Caco-2 (cell line): ENCODE data around the gene ANKRD44. TPM values are rescaled to one million over a fixed set of nuclear protein-coding genes. Genes with fewer than 3 reads are reported as not detected.
"Not testable (repeated sequence)": the region's sequence is repeated elsewhere in the genome, so short reads cannot be mapped to it uniquely, and the experiment has no call there.

Source experiments
- BruUV-seq: library from RNA; stranded (reverse); fragments of 400-500 nt; replicated peaks from 2 replicates; lab custom pipeline; 2021; lab: Mats Ljungman, UMichigan
- CTCF ChIA-PET: fragments of 300-600 bp; sonication (Branson Sonifier 250); formaldehyde crosslinking; loops from one replicate; lab custom pipeline; 2022; ENCODE audit warnings: antibody characterized with exemption; lab: Charles Lee
- POLR2A ChIA-PET: fragments of 300-600 bp; sonication (Branson Sonifier 250); formaldehyde crosslinking; loops from one replicate; lab custom pipeline; 2022; ENCODE audit warnings: antibody characterized with exemption; lab: Charles Lee
- DNase-seq, 2 experiments: peaks; one replicate each; pipeline versions ENCODE4 v3.0.0 to v3.0.0-alpha.2; 2020 to 2022
- H3K27me3 ChIP-seq: replicated peaks from 2 replicates; pipeline ENCODE4 v1.6.0; 2011; ENCODE audit warnings: low read length; ENCODE audit not compliant: control insufficient read depth, insufficient read depth
- H3K36me3 ChIP-seq: 2 replicates; pipeline ENCODE4 v1.5.1; 2011; ENCODE audit warnings: low read length; ENCODE audit not compliant: control insufficient read depth, insufficient read depth
- H3K4me1 ChIP-seq: fragments of 250-450 bp; sonication (Bioruptor Pico); 2 replicates; pipeline ENCODE4 v1.5.1; 2020; ENCODE audit warnings: mild to moderate bottlenecking
- H3K4me3 ChIP-seq: 2 replicates; pipeline ENCODE4 v1.5.1; 2011; ENCODE audit warnings: low read depth, mild to moderate bottlenecking, control low read depth, low read length
- H3K9me3 ChIP-seq: fragments of 250-450 bp; sonication (Bioruptor Pico); 2 replicates; pipeline ENCODE4 v1.5.1; 2020; ENCODE audit warnings: mild to moderate bottlenecking, moderate library complexity
- H3K27ac Mint-ChIP-seq: one replicate; pipeline ENCODE4 v1.8.0; 2022; ENCODE audit warnings: mixed read lengths; ENCODE audit not compliant: unreplicated experiment
- H3K27me3 Mint-ChIP-seq: one replicate; pipeline ENCODE4 v1.8.0; 2022; ENCODE audit warnings: mixed read lengths; ENCODE audit not compliant: insufficient read depth, unreplicated experiment
- H3K36me3 Mint-ChIP-seq: one replicate; pipeline ENCODE4 v1.8.0; 2022; ENCODE audit warnings: mild to moderate bottlenecking, mixed read lengths; ENCODE audit not compliant: insufficient read depth, unreplicated experiment
- H3K4me1 Mint-ChIP-seq: one replicate; pipeline ENCODE4 v1.8.0; 2022; ENCODE audit warnings: low read depth, mixed read lengths; ENCODE audit not compliant: unreplicated experiment
- H3K4me3 Mint-ChIP-seq: one replicate; pipeline ENCODE4 v1.8.0; 2022; ENCODE audit warnings: mild to moderate bottlenecking, moderate library complexity, mixed read lengths; ENCODE audit not compliant: unreplicated experiment
- H3K9me3 Mint-ChIP-seq: one replicate; pipeline ENCODE4 v1.8.0; 2022; ENCODE audit warnings: mixed read lengths; ENCODE audit not compliant: unreplicated experiment
- CTCF ChIP-seq, 2 experiments: fragments of 200-600 bp in 1 of 2; IDR thresholded peaks; 1 replicate in 1 of 2; 2 replicates in 1 of 2; pipeline versions ENCODE4 v1.5.1 to v1.8.0; 2011 to 2022; ENCODE audit warnings: antibody characterized with exemption in 1 of 2, control low read depth in 1 of 2, inconsistent platforms in 1 of 2, low read depth in 1 of 2, low read length in 1 of 2, mild to moderate bottlenecking in 1 of 2, moderate library complexity in 1 of 2; ENCODE audit not compliant: insufficient read depth in 1 of 2, severe bottlenecking in 1 of 2, unreplicated experiment in 1 of 2
- intact Hi-C: fragments of 100-400 bp; cut with micrococcal nuclease; formaldehyde crosslinking; loops from one replicate; pipeline ENCODE4 v1.10.0; 2022; ENCODE audit not compliant: unreplicated experiment
- total RNA-seq: library from RNA; stranded (reverse); gene quantifications from 2 replicates; pipeline ENCODE4 v1.2.3, GENCODE V29; 2022

ANKRD44 gene
- total RNA-seq, 1 experiment from 2014 or later: 1.0 TPM

GRCh38 chr2:197345846-197346370 lies 35.3 kb upstream of the ANKRD44 start:
- no peak overlapping the region for H3K4me3 Mint-ChIP-seq
- H3K4me1 Mint-ChIP-seq: no peaks in the 10 kb centered on the region
- Histone ChIP-seq H3K4me1 (no peaks in the 10 kb centered on the region), H3K4me3 (no peak overlapping the region), H3K27me3 (no peaks in the 10 kb centered on the region), H3K36me3 (no peaks in the 10 kb centered on the region), H3K9me3 (no peaks in the 10 kb centered on the region)
- H3K27ac Mint-ChIP-seq: no peak overlapping the region
- BruUV-seq: no TSS peak
- no peak for TF ChIP-seq CTCF (IDR thresholded peaks at IDR 0.05; ENCODE audit: insufficient read depth in 1 of 2, low read depth in 1 of 2, low read length in 1 of 2, severe bottlenecking in 1 of 2, unreplicated experiment in 1 of 2)
- H3K36me3 Mint-ChIP-seq: peaks cover 4% of the 10 kb centered on the region
- POLR2A ChIA-PET: no interaction called here
- no peaks in the 10 kb centered on the region for H3K9me3 Mint-ChIP-seq
- CTCF ChIA-PET: no interaction called here
- intact Hi-C loops: no loop called here
- H3K27me3 Mint-ChIP-seq: peaks cover 3% of the 10 kb centered on the region
- no peak for DNase-seq

DNA sequence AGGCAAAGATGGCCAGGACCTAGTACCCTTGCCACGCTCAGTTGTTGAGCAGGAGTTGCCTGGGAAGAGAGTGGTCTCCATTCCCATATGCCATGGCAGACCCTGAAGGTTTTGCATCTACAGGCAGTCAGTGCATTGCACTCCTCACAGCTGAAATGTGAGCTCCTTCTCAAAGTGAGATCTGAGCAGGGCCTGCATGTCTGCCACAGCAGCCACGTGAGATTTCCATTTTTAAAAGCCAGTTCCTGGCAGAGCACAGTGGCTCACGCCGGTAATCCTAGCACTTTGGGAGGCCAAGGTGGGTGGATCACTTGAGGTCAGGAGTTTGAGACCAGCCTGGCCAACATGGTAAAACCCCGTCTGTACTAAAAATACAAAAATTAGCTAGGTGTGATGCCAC lies 33.4 kb upstream of the ANKRD44 start:
- H3K4me1 Mint-ChIP-seq, H3K27ac Mint-ChIP-seq, H3K4me3 Mint-ChIP-seq, DNase-seq, intact Hi-C loops, POLR2A ChIA-PET, H3K36me3 Mint-ChIP-seq, H3K27me3 Mint-ChIP-seq, H3K4me3 ChIP-seq, H3K9me3 ChIP-seq, BruUV-seq, H3K27me3 ChIP-seq, H3K36me3 ChIP-seq, H3K4me1 ChIP-seq, CTCF ChIA-PET, H3K9me3 Mint-ChIP-seq: not testable (repeated sequence)

DNA sequence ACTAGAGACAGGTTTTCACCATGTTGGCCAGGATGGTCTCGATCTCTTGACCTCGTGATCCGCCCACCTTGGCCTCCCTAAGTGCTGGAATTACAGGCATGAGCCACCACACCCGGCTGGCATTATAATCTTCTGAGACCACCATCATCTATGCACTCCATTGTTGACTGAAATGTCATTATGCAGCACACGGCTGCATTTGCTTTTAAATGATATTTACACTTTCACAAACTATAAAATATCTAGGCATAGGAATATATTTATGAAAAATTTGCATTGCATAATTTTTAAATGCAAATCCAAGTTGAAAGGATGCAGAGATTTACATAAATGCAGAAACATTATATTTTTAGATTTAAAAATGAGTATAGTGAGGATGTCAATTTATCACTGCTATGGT lies 30.0 kb upstream of the ANKRD44 start:
- no peaks in the 10 kb centered on the region for H3K27me3 ChIP-seq
- Mint-ChIP-seq H3K27me3 (peaks cover 3% of the 10 kb centered on the region), H3K36me3 (no peaks in the 10 kb centered on the region), H3K27ac (no peak overlapping the region), H3K4me3 (no peak overlapping the region), H3K9me3 (no peaks in the 10 kb centered on the region), H3K4me1 (no peaks in the 10 kb centered on the region)
- no peaks in the 10 kb centered on the region for H3K9me3 ChIP-seq
- ChIA-PET CTCF (no interaction called here), POLR2A (no interaction called here)
- H3K4me1 ChIP-seq: no peaks in the 10 kb centered on the region
- no peak for TF ChIP-seq CTCF (IDR thresholded peaks at IDR 0.05; ENCODE audit: insufficient read depth in 1 of 2, low read depth in 1 of 2, low read length in 1 of 2, severe bottlenecking in 1 of 2, unreplicated experiment in 1 of 2)
- no TSS peak for BruUV-seq
- DNase-seq: no peak
- H3K4me3 ChIP-seq: no peak overlapping the region
- intact Hi-C loops: no loop called here
- no peaks in the 10 kb centered on the region for H3K36me3 ChIP-seq
